H9 (cell line): ENCODE measurements around the gene ZBTB48. TPM values are rescaled to one million over a fixed set of nuclear protein-coding genes. Genes with fewer than 3 reads are reported as not detected.
A peak's percentile ranks its signal among the peaks of the same experiment; 100 is the strongest.

Experiments used
- DNase-seq: peaks from one replicate; pipeline ENCODE4 v3.0.0-alpha.2; 2017
- H2AFZ ChIP-seq: one replicate; pipeline ENCODE4 v1.6.1; 2013; ENCODE audit warnings: mild to moderate bottlenecking, low read length, control low read depth, moderate library complexity
- H2AK5ac ChIP-seq: 2 replicates; pipeline ENCODE4 v1.6.1; 2013; ENCODE audit warnings: low read length, control low read depth, mixed read lengths; ENCODE audit not compliant: insufficient read length
- H2BK120ac ChIP-seq: one replicate; pipeline ENCODE4 v1.6.1; 2013; ENCODE audit warnings: low read depth, mild to moderate bottlenecking, low read length, control low read depth, inconsistent platforms; ENCODE audit not compliant: poor library complexity, severe bottlenecking
- H2BK12ac ChIP-seq: 2 replicates; pipeline ENCODE4 v1.6.1; 2013; ENCODE audit warnings: low read length, control low read depth, mixed read lengths, low read depth; ENCODE audit not compliant: insufficient read length
- H2BK15ac ChIP-seq: 2 replicates; pipeline ENCODE4 v1.6.1; 2013; ENCODE audit warnings: low read depth, low read length, control low read depth
- H2BK20ac ChIP-seq: one replicate; pipeline ENCODE4 v1.6.1; 2013; ENCODE audit warnings: low read depth, mild to moderate bottlenecking, low read length, control low read depth, inconsistent platforms; ENCODE audit not compliant: poor library complexity, severe bottlenecking
- H2BK5ac ChIP-seq: 2 replicates; pipeline ENCODE4 v1.6.1; 2013; ENCODE audit warnings: low read length, control low read depth, mixed read lengths; ENCODE audit not compliant: insufficient read length
- H3K14ac ChIP-seq: 2 replicates; pipeline ENCODE4 v1.6.1; 2013; ENCODE audit warnings: low read length, control low read depth; ENCODE audit not compliant: insufficient read depth
- H3K18ac ChIP-seq: 2 replicates; pipeline ENCODE4 v1.6.1; 2013; ENCODE audit warnings: low read depth, mild to moderate bottlenecking, mixed read lengths, low read length, control low read depth; ENCODE audit not compliant: insufficient read length
- H3K23ac ChIP-seq: 2 replicates; pipeline ENCODE4 v1.6.1; 2013; ENCODE audit warnings: low read length, control low read depth, mixed read lengths, low read depth; ENCODE audit not compliant: insufficient read length
- H3K23me2 ChIP-seq: 2 replicates; pipeline ENCODE4 v1.6.1; 2013; ENCODE audit warnings: low read depth, mild to moderate bottlenecking, mixed read lengths, low read length, control low read depth; ENCODE audit not compliant: insufficient read length, poor library complexity, severe bottlenecking
- H3K27ac ChIP-seq: 2 replicates; pipeline ENCODE4 v1.5.1; 2013; ENCODE audit warnings: low read length, control low read depth, mixed read lengths, low read depth; ENCODE audit not compliant: insufficient read length
- H3K27me3 ChIP-seq: 2 replicates; pipeline ENCODE4 v1.6.1; 2013; ENCODE audit warnings: low read length, control low read depth, inconsistent platforms; ENCODE audit not compliant: insufficient read depth
- H3K4ac ChIP-seq: 2 replicates; pipeline ENCODE4 v1.6.1; 2013; ENCODE audit warnings: low read depth, mild to moderate bottlenecking, control low read depth, inconsistent platforms, low read length, moderate library complexity
- H3K4me1 ChIP-seq: 2 replicates; pipeline ENCODE4 v1.6.1; 2013; ENCODE audit warnings: low read length, control low read depth, inconsistent platforms; ENCODE audit not compliant: insufficient read depth
- H3K4me2 ChIP-seq: 2 replicates; pipeline ENCODE4 v1.6.1; 2013; ENCODE audit warnings: low read length, control low read depth, mixed read lengths; ENCODE audit not compliant: insufficient read length, insufficient read depth
- H3K56ac ChIP-seq: 2 replicates; pipeline ENCODE4 v1.6.1; 2013; ENCODE audit warnings: low read depth, mild to moderate bottlenecking, mixed read lengths, low read length, control low read depth; ENCODE audit not compliant: insufficient read length
- H3K79me1 ChIP-seq: 2 replicates; pipeline ENCODE4 v1.6.1; 2013; ENCODE audit warnings: low read depth, mild to moderate bottlenecking, moderate library complexity, low read length, control low read depth, inconsistent platforms; ENCODE audit not compliant: insufficient read depth, poor library complexity, severe bottlenecking
- H3K79me2 ChIP-seq: 2 replicates; pipeline ENCODE4 v1.6.1; 2013; ENCODE audit warnings: low read length, control low read depth, inconsistent platforms; ENCODE audit not compliant: insufficient read depth
- H3K9ac ChIP-seq: 2 replicates; pipeline ENCODE4 v1.6.1; 2013; ENCODE audit warnings: low read length, control low read depth, mixed read lengths; ENCODE audit not compliant: insufficient read length; ENCODE audit errors: extremely low read depth
- H3K9me3 ChIP-seq: one replicate; pipeline ENCODE4 v1.6.1; 2013; ENCODE audit warnings: low read depth, low read length, inconsistent platforms; ENCODE audit not compliant: control insufficient read depth
- H3T11ph ChIP-seq: one replicate; pipeline ENCODE4 v1.6.1; 2013; ENCODE audit warnings: mild to moderate bottlenecking, low read length, control low read depth, inconsistent platforms
- H4K20me1 ChIP-seq: one replicate; pipeline ENCODE4 v1.6.1; 2013; ENCODE audit not compliant: control insufficient read depth, insufficient read length, insufficient read depth
- H4K5ac ChIP-seq: 2 replicates; pipeline ENCODE4 v1.6.1; 2013; ENCODE audit warnings: low read depth, mild to moderate bottlenecking, mixed read lengths, low read length, control low read depth; ENCODE audit not compliant: insufficient read length
- H4K8ac ChIP-seq: replicated peaks from 2 replicates; pipeline ENCODE4 v1.6.1; 2013; ENCODE audit warnings: low read length, control low read depth, mixed read lengths, low read depth; ENCODE audit not compliant: insufficient read length
- H4K91ac ChIP-seq: 2 replicates; pipeline ENCODE4 v1.6.1; 2013; ENCODE audit warnings: low read depth, mild to moderate bottlenecking, moderate library complexity, mixed read lengths, low read length, control low read depth; ENCODE audit not compliant: insufficient read length
- H3K27ac Mint-ChIP-seq, 3 experiments: 2 replicates in 2 of 3; 3 replicates in 1 of 3; pipeline ENCODE4 v1.8.0; 2020 to 2021; ENCODE audit warnings: mixed read lengths in 3 of 3, mild to moderate bottlenecking in 1 of 3, moderate library complexity in 1 of 3
- H3K27me3 Mint-ChIP-seq: 2 replicates; pipeline ENCODE4 v1.8.0; 2021; ENCODE audit warnings: low read depth, mild to moderate bottlenecking, moderate library complexity, mixed read lengths
- H3K36me3 Mint-ChIP-seq, 3 experiments: 2 replicates in 2 of 3; 3 replicates in 1 of 3; pipeline ENCODE4 v1.8.0; 2020 to 2021; ENCODE audit warnings: low read depth in 3 of 3, mixed read lengths in 3 of 3; ENCODE audit not compliant: insufficient read depth in 1 of 3
- H3K4me1 Mint-ChIP-seq, 2 experiments: 2 replicates each; pipeline ENCODE4 v1.8.0; 2020; ENCODE audit warnings: mixed read lengths in 2 of 2
- H3K4me3 Mint-ChIP-seq, 2 experiments: 2 replicates in 1 of 2; 3 replicates in 1 of 2; pipeline ENCODE4 v1.8.0; 2020 to 2021; ENCODE audit warnings: mild to moderate bottlenecking in 2 of 2, mixed read lengths in 2 of 2, moderate library complexity in 1 of 2
- H3K9me3 Mint-ChIP-seq, 2 experiments: 2 replicates in 1 of 2; 3 replicates in 1 of 2; pipeline ENCODE4 v1.8.0; 2020; ENCODE audit warnings: mild to moderate bottlenecking in 2 of 2, mixed read lengths in 2 of 2, moderate library complexity in 1 of 2
- WGBS: extraction: QIAGEN DNeasy Blood & Tissue Kit; methylation state at CpG from one replicate; pipeline ENCODE4 v1.1.7; 2013; ENCODE audit warnings: missing lambda C conversion rate, low lambda C conversion rate, mixed read lengths; ENCODE audit not compliant: insufficient read length; ENCODE audit errors: extremely low coverage; 5-methylcytosine and 5-hydroxymethylcytosine counted together
- total RNA-seq: library from RNA; stranded (reverse); gene quantifications from 2 replicates; pipeline ENCODE4 v1.2.1, GENCODE V29; 2021
- TF ChIP-seq, protein P1 (sequence below): fragments of 200-600 bp; sonication (generic); conservative IDR thresholded peaks from 3 replicates; pipeline ENCODE4 v1.8.0; 2021; ENCODE audit warnings: antibody characterized with exemption, mild to moderate bottlenecking

ZBTB48 gene
- total RNA-seq, 1 experiment from 2014 or later: 33.2 TPM

DNA sequence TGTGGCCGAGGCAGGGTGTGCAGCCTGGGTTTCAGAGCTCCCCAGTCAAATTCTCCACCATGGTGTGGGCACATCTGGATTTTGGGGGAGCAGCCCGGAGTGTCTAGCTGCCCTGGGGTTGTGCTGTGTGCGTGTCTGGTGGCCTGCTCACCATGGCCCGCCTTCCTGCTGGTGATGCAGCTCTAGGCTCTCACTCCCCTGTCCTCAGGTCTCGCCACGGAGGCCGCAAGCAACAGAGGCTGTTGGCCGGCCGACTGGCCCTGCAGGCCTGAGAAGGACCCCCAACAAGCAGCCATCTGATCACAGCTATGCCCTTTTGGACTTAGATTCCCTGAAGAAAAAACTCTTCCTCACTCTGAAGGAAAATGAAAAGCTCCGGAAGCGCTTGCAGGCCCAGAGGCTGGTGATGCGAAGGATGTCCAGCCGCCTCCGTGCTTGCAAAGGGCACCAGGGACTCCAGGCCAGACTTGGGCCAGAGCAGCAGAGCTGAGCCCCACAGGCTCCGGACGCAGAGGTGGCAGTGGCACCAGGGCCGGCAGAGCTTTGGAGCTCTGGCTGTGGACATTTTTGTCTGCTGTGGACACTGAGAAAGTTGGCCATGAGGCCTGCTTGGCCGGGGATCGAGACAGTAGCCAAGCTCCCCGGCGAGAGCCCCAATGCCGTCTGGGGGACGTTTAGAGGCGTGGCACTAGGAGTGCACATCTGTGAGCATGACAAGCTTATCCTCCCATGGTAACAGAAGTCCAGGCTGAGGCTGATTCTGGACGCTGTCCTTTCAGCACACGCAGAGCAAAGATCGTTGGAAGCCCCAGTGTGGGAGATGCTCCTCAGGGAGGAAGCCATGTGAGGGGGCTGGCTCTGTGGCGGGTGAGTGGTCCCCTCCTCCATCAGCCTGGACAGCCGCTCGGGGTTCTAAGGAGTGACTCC, 53.1 kb downstream of the ZBTB48 start:
- no peak overlapping the region for H3K27ac ChIP-seq
- no peak overlapping the region for H3K23ac ChIP-seq
- no peak overlapping the region for H3K56ac ChIP-seq
- no peaks in the 10 kb centered on the region for H4K20me1 ChIP-seq
- no peak overlapping the region for H2AK5ac ChIP-seq
- no peak overlapping the region for H2BK12ac ChIP-seq
- TF ChIP-seq, protein P1, sequence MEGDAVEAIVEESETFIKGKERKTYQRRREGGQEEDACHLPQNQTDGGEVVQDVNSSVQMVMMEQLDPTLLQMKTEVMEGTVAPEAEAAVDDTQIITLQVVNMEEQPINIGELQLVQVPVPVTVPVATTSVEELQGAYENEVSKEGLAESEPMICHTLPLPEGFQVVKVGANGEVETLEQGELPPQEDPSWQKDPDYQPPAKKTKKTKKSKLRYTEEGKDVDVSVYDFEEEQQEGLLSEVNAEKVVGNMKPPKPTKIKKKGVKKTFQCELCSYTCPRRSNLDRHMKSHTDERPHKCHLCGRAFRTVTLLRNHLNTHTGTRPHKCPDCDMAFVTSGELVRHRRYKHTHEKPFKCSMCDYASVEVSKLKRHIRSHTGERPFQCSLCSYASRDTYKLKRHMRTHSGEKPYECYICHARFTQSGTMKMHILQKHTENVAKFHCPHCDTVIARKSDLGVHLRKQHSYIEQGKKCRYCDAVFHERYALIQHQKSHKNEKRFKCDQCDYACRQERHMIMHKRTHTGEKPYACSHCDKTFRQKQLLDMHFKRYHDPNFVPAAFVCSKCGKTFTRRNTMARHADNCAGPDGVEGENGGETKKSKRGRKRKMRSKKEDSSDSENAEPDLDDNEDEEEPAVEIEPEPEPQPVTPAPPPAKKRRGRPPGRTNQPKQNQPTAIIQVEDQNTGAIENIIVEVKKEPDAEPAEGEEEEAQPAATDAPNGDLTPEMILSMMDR: no peak
- H3K4me2 ChIP-seq: no peak overlapping the region
- H3T11ph ChIP-seq: no peak overlapping the region
- H3K9me3 Mint-ChIP-seq: no peaks in the 10 kb centered on the region
- no peaks in the 10 kb centered on the region for H3K9me3 ChIP-seq
- no peak overlapping the region for H3K18ac ChIP-seq
- no peak overlapping the region for H4K91ac ChIP-seq
- no CpG with 5 or more reads among the region's 30 CpGs for WGBS
- H4K5ac ChIP-seq: no peak overlapping the region
- no peak overlapping the region for H3K9ac ChIP-seq
- no peak overlapping the region for H3K4ac ChIP-seq
- no peaks in the 10 kb centered on the region for H3K4me1 ChIP-seq
- H3K4me3 Mint-ChIP-seq: no peak overlapping the region
- H3K36me3 Mint-ChIP-seq: peaks cover 25 to 82% (median 67%) of the 10 kb centered on the region in 3 experiments
- no peak overlapping the region for H2BK120ac ChIP-seq
- no peaks in the 10 kb centered on the region for H3K23me2 ChIP-seq
- H2AFZ ChIP-seq: no peak overlapping the region
- H2BK15ac ChIP-seq: no peak overlapping the region
- no peak overlapping the region for H2BK20ac ChIP-seq
- no peaks in the 10 kb centered on the region for H3K4me1 Mint-ChIP-seq
- DNase-seq: no peak
- no peaks in the 10 kb centered on the region for H3K27me3 Mint-ChIP-seq
- no peak overlapping the region for H4K8ac ChIP-seq
- no peaks in the 10 kb centered on the region for H3K79me2 ChIP-seq
- peak overlapping the region in 1 of 3 experiments; percentile 66; a peak in 1 of 7 replicates for H3K27ac Mint-ChIP-seq
- H2BK5ac ChIP-seq: no peak overlapping the region
- H3K27me3 ChIP-seq: no peaks in the 10 kb centered on the region
- no peak overlapping the region for H3K14ac ChIP-seq
- H3K79me1 ChIP-seq: no peaks in the 10 kb centered on the region
